ENCODE measurements around the gene TCAP.

DNA sequence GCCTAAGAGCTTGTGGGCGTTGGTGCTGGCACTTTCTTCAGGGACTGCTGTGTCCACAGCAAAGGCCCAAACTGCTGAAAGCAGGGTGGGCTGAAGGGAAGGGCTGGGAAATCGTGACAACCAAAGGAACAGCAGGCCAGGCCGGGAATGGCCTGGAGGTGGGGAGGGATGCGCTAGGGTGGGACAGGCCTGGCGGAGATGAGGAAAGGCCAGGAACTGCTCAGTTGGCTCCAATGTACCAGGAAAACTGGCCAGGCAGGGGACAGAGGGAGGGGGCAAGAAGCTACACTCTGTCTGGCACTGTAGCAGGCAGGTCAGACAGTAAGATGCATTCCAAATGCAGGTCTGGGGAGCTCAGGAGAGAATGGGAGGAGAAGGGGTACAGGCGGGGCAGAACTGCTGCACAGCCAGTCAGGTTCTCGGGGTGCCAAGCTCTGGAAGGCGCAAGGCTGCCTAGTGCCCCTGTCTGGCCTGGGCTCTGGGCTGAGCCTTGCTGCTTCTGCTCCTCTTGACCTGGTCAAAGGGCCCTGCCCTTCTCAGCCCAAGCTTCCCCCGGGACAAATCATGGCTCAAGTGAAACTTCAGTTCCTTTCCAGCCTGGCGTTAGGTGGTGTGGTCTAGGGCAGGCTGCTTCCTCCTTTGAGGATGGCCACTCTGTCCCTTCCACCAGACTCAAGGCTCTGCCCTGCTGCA, 10.4 kb downstream of the TCAP start:
- TF ChIP-seq, protein P1, sequence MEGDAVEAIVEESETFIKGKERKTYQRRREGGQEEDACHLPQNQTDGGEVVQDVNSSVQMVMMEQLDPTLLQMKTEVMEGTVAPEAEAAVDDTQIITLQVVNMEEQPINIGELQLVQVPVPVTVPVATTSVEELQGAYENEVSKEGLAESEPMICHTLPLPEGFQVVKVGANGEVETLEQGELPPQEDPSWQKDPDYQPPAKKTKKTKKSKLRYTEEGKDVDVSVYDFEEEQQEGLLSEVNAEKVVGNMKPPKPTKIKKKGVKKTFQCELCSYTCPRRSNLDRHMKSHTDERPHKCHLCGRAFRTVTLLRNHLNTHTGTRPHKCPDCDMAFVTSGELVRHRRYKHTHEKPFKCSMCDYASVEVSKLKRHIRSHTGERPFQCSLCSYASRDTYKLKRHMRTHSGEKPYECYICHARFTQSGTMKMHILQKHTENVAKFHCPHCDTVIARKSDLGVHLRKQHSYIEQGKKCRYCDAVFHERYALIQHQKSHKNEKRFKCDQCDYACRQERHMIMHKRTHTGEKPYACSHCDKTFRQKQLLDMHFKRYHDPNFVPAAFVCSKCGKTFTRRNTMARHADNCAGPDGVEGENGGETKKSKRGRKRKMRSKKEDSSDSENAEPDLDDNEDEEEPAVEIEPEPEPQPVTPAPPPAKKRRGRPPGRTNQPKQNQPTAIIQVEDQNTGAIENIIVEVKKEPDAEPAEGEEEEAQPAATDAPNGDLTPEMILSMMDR (IDR thresholded peaks at IDR 0.05), result no peak
- no peak for TF ChIP-seq POLR2A (IDR thresholded peaks at IDR 0.05)
- no peak for TF ChIP-seq POLR2AphosphoS5 (IDR thresholded peaks at IDR 0.05)
